ELF-1 (cell line): Measurements from ENCODE around the gene RNF114.
"Not testable (repeated sequence)": the region's sequence is repeated elsewhere in the genome, so short reads cannot be mapped to it uniquely, and the experiment has no call there.

ENCODE experiments used
- DNase-seq: peaks from one replicate; pipeline ENCODE4 v3.0.0-alpha.2; 2016; ENCODE audit warnings: low read depth, low spot score

RNF114 gene

GRCh38 chr20:49985617-49986016 lies 49.4 kb downstream of the RNF114 start:
- DNase-seq = no peak

- DNase-seq = no peak
These were observed 49.9 kb downstream of the RNF114 start for GRCh38 chr20:49986049-49986448.

GRCh38 chr20:49987015-49987867 lies 51.0 kb downstream of the RNF114 start:
- DNase-seq = no peak

GRCh38 chr20:49987868-49988690 lies 51.9 kb downstream of the RNF114 start:
- DNase-seq = no peak

GRCh38 chr20:49989234-49990065 lies 53.3 kb downstream of the RNF114 start:
- peak; percentile 66 for DNase-seq

GRCh38 chr20:49990271-49990720 lies 54.1 kb downstream of the RNF114 start:
- DNase-seq = peak; percentile 84

GRCh38 chr20:49993301-49993751 lies 57.1 kb downstream of the RNF114 start:
- no peak for DNase-seq

GRCh38 chr20:49995586-49995985 lies 59.4 kb downstream of the RNF114 start:
- no peak for DNase-seq

- not testable (repeated sequence) for DNase-seq
These were observed 62.4 kb downstream of the RNF114 start for GRCh38 chr20:49998478-49999188.

GRCh38 chr20:49999329-49999728 lies 63.1 kb downstream of the RNF114 start:
- DNase-seq = no peak

GRCh38 chr20:50000548-50001222 lies 64.5 kb downstream of the RNF114 start:
- DNase-seq = not testable (repeated sequence)

- no peak for DNase-seq
These were observed 65.7 kb downstream of the RNF114 start for GRCh38 chr20:50001784-50002311.

GRCh38 chr20:50003253-50003656 lies 67.1 kb downstream of the RNF114 start:
- no peak for DNase-seq
